Measurements from ENCODE around the gene EXOC2.

GRCh38 chr6:692858-693722 lies at the start of gene EXOC2:
- TF ChIP-seq CTCF (IDR thresholded peaks at IDR 0.05; ENCODE audit: borderline replicate concordance, extremely low read depth, low read length, poor library complexity, severe bottlenecking) (peak; percentile 50), EZH2 (IDR thresholded peaks at IDR 0.05; ENCODE audit: borderline replicate concordance, low read depth, low read length, severe bottlenecking) (no peak)
